Urinary bladder (tissue), 4 donors: ENCODE results near the gene GYG2. TPM values are rescaled to one million over a fixed set of nuclear protein-coding genes. Genes with fewer than 3 reads are reported as not detected.
"Not testable (repeated sequence)": the region's sequence is repeated elsewhere in the genome, so short reads cannot be mapped to it uniquely, and the experiment has no call there.

Source experiments
- DNase-seq: peaks from one replicate; pipeline ENCODE4 v3.0.0-alpha.2; 2015; ENCODE audit errors: extremely low spot score
- H3K27ac ChIP-seq: one replicate; pipeline ENCODE4 v1.5.1; 2013; ENCODE audit warnings: low read depth, mild to moderate bottlenecking, moderate library complexity
- H3K36me3 ChIP-seq: one replicate; pipeline ENCODE4 v1.6.1; 2013; ENCODE audit warnings: mild to moderate bottlenecking, moderate library complexity; ENCODE audit not compliant: insufficient read depth
- H3K4me1 ChIP-seq: one replicate; pipeline ENCODE4 v1.6.1; 2013; ENCODE audit warnings: mild to moderate bottlenecking, moderate library complexity; ENCODE audit not compliant: insufficient read depth
- H3K4me3 ChIP-seq: one replicate; pipeline ENCODE4 v1.5.1; 2013; ENCODE audit warnings: low read depth, low read length
- WGBS: extraction: QIAGEN DNeasy Blood & Tissue Kit; methylation state at CpG from one replicate; pipeline ENCODE4 v1.1.7; 2013; 5-methylcytosine and 5-hydroxymethylcytosine counted together
- polyA plus RNA-seq: library from polyadenylated mRNA; stranded (reverse); fragments of 200-250 nt; gene quantifications from one replicate; pipeline ENCODE4 v1.2.3, GENCODE V29; 2013
- total RNA-seq: library from RNA; depleted of rRNA; stranded (reverse); fragments of >200 nt; gene quantifications from one replicate; pipeline ENCODE4 v1.2.3, GENCODE V29; 2014
- donor health status: healthy with polysubstance abuse.
- donor health status: healthy.

GYG2 gene
- total and polyA plus RNA-seq, 2 donors, result 5.8 to 10.3 TPM

DNA sequence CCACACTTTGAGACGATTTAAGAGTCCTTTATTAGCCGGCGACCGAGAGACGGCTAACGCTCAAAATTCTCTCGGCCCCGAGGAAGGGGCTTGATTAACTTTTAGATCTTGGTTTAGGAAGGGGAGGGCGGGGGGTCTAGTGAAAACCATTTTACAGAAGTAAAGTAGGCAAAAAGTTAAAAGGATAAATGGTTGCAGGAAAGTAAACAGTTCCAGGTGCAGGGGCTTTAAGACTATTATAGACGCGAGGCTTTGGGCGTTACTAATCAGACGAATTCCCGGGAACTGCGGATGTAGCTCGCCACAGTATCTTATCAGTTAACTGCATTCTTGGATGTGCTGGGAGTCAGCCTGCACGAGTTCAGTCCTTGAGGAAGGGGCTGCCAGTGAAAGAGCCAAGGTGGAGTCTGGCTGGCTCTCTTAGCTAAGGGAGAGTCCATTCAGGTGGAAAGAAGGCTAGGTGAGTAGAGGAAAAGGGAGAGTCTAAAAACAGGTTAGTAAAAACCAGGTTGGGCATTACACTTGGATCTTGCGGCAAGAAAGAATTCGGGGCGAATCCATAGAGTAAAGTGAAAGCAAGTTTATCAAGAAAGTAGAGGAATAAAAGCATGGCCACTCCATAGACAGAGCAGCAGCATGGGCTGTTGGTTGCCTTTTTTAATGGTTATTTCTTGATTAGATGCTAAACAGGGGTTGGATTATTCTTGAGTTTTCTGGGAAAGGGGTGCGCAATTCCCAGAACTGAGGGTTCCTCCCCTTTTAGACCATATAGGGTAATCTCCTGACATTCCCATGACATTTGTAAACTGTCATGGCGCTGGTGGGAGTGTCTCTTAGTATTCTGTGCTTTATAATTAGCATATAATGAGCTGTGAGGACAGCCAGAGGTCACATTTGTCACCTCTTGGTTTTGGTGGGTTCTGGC is 62.1 kb downstream of the GYG2 start:
- WGBS, result 34% methylated on average over 20 of the region's 22 CpGs
- H3K27ac ChIP-seq, H3K4me1 ChIP-seq, H3K4me3 ChIP-seq, DNase-seq, H3K36me3 ChIP-seq: not testable (repeated sequence)

DNA sequence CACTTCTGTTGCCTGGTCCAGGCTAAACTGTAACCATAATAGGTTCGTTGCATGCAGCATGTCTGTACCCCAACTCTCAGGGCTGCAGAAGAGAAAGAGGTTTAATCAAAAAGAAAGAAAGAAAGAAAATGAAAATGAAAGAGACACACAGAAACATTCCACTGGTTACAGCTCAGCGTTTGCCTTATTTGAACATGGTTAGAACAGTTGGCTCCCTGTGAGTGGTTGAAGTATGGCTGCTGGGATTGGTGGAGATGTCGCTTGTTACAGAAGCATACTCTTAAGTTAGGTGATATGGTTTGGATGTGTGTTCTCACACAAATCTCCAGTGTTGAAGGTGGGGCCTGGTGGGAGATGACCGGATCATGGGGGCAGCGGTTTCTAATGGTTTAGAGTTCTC is 64.1 kb downstream of the GYG2 start:
- Histone ChIP-seq H3K4me3 (no peak overlapping the region), H3K36me3 (no peaks in the 10 kb centered on the region), H3K27ac (no peak overlapping the region), H3K4me1 (no peaks in the 10 kb centered on the region)
- no peak for DNase-seq
- 91% methylated on average over 5 of the region's 5 CpGs for WGBS

DNA sequence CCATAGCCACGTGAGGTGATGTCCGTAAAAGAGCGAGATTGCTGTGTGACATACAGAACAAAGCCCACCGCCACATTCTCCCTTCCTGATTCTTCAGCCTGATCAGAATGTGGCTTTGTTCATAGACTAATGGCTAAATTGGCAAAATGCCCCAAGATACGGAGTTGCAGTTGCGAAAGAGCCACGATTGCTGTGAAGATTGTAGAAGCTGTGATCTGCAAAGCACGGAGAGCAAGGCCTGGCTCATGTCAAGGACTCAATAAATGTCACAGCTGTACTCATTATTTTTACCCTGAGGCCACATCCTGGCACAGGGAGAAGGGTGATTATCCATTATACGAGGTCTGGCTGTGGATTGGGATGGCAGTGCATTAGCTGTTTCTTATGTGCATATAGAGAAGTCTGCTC is 66.2 kb downstream of the GYG2 start:
- WGBS, result 13% methylated on average over 9 of the region's 9 CpGs
- Histone ChIP-seq H3K36me3 (no peaks in the 10 kb centered on the region), H3K4me1 (no peaks in the 10 kb centered on the region), H3K4me3 (no peak overlapping the region), H3K27ac (no peak overlapping the region)
- DNase-seq, result peak; percentile 86

DNA sequence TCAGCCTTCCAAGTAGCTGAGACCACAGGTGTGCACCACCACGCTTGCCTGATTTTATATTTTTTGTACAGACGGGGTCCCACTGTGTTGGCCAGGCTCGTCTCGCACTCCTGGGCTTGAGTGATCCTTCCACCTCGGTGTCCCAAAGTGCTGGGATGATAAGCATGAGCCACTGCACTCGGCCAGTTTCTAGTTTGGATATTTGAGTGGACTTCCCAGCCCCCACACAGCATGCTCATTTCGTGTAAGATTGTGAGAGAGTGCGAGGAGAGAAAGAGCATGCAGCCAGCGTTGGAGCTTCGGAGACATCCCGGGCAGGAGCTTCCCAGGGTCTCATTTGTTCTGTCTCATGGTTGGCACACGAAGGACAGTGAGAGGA is 68.6 kb downstream of the GYG2 start:
- Histone ChIP-seq H3K4me3 (no peak overlapping the region), H3K36me3 (no peaks in the 10 kb centered on the region), H3K27ac (no peak overlapping the region), H3K4me1 (no peaks in the 10 kb centered on the region)
- no peak for DNase-seq
- WGBS, result 63% methylated on average over 12 of the region's 12 CpGs

DNA sequence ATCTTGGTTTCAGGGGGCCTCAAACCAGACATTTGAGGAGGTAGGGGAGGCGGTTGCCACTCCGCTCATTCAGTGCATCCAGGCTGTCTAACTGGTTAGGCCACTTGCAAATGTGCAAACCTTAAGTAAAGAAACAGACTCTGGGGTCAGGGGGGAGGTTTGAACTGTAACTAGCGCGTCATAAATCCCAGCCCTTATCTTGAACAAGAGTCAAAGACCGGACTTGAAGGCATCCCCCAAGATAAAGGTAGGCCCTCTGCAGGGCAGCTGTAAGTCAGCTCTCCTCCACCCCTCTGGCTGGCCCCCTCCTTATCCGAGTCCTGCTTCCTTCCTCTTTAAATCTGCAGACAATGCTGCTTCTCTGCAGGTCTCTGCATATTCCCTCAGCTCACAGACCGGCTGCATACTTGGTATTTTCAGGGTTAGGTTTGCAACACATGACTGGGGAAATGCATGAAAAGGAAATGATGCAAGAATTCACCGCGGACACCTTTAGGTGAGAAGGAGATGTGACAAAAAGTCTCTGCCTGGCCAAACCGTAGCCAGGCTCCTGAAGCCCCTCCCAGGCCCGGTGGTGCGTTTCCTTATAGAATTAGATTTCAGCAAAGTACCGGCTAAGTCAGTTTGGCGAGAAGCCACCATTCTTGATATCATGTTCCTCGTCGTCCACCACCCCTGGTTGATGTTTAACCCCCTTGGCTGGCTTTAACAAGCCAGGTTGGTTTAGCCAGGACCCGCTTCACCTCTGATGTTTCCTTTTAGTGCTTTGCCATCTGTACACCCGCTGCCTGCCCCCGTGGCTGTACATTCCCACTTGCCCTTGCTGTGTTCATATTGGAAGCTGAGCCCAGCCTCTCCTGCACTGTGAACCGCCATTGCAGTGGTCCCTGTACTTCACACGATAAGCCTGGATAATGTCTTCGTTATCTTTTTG is 69.2 kb downstream of the GYG2 start:
- 19% methylated on average over 22 of the region's 22 CpGs for WGBS
- not testable (repeated sequence) for DNase-seq, H3K4me3 ChIP-seq, H3K4me1 ChIP-seq, H3K27ac ChIP-seq, H3K36me3 ChIP-seq

DNA sequence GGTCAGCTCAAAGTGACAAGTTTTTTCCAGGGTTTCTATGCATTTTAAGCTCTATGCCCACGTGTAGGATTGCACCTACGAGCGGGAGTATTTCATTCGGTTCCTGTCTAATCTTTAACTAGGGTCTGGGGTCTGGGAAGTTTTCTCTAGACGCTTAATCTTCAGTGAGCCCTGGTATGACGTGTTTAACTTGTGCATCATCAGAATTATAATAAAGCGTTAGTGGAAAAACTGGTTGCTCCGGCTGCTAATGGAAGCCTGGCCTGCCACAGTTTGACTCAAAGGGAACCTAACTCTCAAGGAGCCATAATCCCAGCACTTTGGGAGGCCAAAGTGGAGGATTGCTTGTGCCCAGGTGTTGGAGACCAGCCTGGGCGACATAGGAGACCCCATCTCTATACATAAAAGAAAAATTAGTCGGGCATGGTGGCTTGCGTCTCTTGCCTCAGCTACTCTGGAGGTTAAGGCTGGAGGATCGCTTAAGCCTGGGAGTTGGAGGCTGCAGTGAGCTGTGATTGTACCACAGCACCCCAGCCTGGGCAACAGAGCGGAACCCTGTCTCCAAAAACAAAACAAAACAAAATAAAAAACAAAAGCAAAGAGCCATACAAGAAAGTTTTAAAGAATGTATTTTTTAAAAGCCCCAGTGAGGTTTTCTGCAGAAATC is 70.2 kb downstream of the GYG2 start:
- no peaks in the 10 kb centered on the region for H3K36me3 ChIP-seq
- no peaks in the 10 kb centered on the region for H3K4me1 ChIP-seq
- no peak overlapping the region for H3K4me3 ChIP-seq
- no peak overlapping the region for H3K27ac ChIP-seq
- no peak for DNase-seq
- 75% methylated on average over 13 of the region's 13 CpGs for WGBS

DNA sequence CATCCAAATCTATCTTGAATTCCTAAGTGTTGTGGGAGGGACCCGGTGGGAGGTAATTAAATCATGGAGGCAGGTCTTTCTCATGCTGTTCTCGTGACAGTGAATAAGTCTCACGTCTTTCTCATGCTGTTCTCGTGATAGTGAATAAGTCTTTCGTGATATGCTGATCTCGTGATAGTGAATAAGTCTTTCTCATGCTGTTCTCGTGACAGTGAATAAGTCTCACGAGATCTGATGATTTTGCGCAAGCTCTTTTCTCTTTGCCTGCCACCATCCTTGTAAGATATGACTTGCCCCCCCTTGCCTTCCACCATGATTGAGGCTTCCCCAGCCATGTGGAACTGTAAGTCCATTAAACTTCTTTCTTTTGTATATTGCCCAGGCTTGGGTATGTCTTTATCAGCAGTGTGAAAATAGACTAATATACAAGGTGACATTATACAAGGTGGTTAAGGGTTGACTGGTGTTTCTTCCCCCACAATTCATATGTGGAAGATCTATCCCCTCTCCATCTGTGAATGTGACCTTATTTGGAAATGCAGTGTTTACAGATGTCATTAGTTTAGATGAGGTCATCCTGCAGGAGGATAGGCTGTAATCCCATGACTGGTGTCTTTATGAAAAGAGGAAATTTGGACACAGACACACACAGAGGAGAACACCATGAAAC is 72.8 kb downstream of the GYG2 start:
- 92% methylated on average over 9 of the region's 9 CpGs for WGBS
- no peak for DNase-seq
- no peaks in the 10 kb centered on the region for H3K4me1 ChIP-seq
- H3K4me3 ChIP-seq, result no peak overlapping the region
- no peak overlapping the region for H3K27ac ChIP-seq
- H3K36me3 ChIP-seq, result no peaks in the 10 kb centered on the region

DNA sequence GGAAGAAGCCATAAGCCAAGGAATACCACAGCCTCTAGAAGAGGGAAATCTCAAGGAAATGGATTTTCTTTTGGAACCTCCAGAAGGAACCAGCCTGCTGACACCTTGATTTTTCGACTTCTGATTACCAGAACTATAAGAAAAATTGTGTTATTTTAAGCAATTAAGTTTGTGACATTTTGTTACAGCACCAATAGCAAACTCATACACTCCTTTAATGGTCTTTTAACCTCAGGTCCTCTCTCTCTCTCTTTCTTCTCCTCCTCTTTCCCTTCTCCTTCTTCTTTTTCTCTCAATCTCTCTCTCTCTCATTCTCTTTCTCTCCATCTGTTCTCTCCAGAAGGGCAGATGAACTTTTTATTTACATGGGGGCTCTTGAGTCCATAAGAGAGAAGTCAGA is 74.1 kb downstream of the GYG2 start:
- H3K36me3 ChIP-seq, result peaks cover 2% of the 10 kb centered on the region
- H3K27ac ChIP-seq, result no peak overlapping the region
- no peak for DNase-seq
- H3K4me3 ChIP-seq, result no peak overlapping the region
- no peaks in the 10 kb centered on the region for H3K4me1 ChIP-seq
- WGBS, result 100% methylated on average over 1 of the region's 1 CpG

DNA sequence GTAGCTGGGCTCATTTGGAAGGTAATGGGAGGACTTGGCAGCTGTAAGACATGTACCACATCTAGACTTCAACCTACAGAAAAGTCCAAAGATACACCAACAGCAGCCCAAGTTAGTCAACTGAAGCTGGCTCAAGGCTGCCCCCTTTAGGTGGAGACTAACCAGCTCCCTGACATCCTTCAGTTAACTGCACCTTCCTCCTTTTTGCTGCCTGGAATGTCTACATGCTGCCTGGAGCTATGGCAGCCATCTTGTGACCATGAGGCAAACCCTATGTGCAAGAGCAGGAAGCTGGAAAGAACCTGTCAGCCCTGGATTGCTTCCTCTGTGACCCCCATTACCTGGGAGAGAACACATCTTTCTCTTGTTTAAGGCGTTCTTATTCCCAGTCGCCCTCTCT is 74.6 kb downstream of the GYG2 start:
- no peaks in the 10 kb centered on the region for H3K4me1 ChIP-seq
- no peak overlapping the region for H3K4me3 ChIP-seq
- no peak for DNase-seq
- no peak overlapping the region for H3K27ac ChIP-seq
- 99% methylated on average over 2 of the region's 2 CpGs for WGBS
- peaks cover 2% of the 10 kb centered on the region for H3K36me3 ChIP-seq

DNA sequence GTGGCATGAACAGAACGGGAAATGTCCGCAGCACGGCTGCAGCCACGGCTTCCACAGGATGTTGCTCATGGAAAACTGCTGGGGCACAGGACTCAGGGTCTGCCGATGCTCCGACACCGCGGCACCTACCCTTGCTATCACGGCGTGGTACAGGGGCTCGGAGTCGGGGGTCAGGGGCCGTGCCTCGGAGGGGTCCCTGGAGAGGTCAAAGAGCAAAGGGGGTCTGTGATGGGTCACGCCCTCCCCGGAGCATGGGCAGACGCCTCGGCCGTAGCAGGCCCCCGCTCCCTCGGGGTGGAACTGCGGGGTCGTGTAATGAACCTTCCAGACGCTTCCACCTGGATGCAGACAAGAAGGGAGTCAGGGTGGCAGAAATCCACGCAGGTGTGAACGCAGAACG is 78.6 kb downstream of the GYG2 start:
- Histone ChIP-seq H3K4me1 (no peaks in the 10 kb centered on the region), H3K36me3 (peaks cover 2% of the 10 kb centered on the region), H3K27ac (no peak overlapping the region), H3K4me3 (no peak overlapping the region)
- DNase-seq, result no peak
- WGBS, result 95% methylated on average over 27 of the region's 27 CpGs

DNA sequence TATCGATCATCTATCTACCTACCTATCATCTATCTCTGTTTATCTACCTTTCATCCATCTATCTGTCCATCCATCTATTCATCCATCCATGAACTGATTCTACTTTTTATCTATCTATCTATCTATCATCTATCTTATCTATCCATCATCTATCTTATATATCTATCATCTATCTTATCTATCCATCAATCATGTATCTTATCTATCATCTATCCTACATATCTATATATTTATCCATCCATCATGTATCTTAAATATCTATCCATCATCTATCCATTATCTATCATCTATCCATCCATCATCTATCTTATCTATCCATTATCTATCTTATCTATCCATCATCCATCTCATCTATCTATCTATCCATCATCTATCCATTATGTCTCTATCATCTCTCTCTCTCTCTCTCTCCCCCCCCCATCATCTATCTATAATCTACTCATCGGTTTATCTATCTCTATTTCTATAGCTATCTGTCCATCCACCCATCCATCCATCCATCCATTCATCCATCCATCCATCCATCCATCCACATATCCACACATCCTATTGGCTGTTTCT is 79.5 kb downstream of the GYG2 start:
- no peak for DNase-seq
- Histone ChIP-seq H3K27ac (no peak overlapping the region), H3K4me3 (no peak overlapping the region), H3K4me1 (no peaks in the 10 kb centered on the region), H3K36me3 (peaks cover 2% of the 10 kb centered on the region)
- WGBS, result 97% methylated on average over 2 of the region's 2 CpGs

DNA sequence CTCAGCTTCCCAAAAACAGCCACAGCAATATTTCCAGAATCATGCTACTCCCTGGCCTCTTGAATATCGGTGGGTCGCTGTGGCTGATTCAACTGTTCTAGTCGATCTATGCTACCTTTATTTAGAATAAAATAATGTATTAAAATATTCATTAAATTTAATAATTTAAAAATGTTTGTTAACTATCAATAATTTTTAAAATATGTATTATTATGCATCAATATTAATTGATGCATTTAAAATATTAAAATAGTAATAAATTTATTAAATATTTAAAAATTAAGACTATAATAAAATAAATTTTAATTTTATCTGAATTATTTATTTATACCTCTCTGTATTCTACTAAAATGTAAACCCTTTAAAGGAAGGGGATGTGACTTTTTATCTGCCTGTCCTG is 81.4 kb downstream of the GYG2 start:
- Histone ChIP-seq H3K27ac (no peak overlapping the region), H3K36me3 (peaks cover 2% of the 10 kb centered on the region), H3K4me3 (no peak overlapping the region), H3K4me1 (no peaks in the 10 kb centered on the region)
- DNase-seq, result no peak
- WGBS, result 95% methylated on average over 3 of the region's 3 CpGs

DNA sequence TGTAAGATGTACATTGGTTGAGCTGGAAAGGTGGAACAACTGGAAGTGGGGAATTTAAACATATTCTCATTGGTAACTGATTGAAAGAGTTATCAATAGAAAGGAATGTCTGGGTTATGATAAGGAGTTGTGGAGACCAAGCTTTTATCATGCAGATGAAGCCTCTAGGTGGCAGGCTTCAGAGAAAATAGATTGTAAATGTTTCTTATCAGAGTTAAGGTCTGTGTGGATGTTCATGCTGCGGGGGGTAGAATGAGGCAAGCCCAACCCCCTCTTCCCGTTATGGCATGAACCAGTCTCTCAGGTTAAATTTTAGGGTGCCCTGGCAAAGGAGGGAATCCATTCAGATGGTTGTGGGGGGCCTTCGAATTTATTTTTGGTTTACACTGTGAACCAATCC is 84.4 kb downstream of the GYG2 start:
- Histone ChIP-seq H3K36me3 (peaks cover 1% of the 10 kb centered on the region), H3K27ac (no peak overlapping the region), H3K4me3 (no peak overlapping the region), H3K4me1 (no peaks in the 10 kb centered on the region)
- DNase-seq, result no peak
- 56% methylated on average over 3 of the region's 3 CpGs for WGBS
